Measurements from ENCODE around the gene SLC17A9.

The SLC17A9 gene

GRCh38 chr20:62952373-62952967 lies at the start of gene SLC17A9:
Gene SLC17A9 (plus strand): TSS chr20:62952709. CDS start chr20:62952831, 122 bp downstream.
- DNase-seq = no peak

- DNase-seq = no peak
Measured at GRCh38 chr20:62902926-62903615, 49.4 kb upstream of the SLC17A9 start.

- DNase-seq = no peak
Measured at GRCh38 chr20:62905536-62906117, 46.9 kb upstream of the SLC17A9 start.

GRCh38 chr20:62906209-62906608 lies 46.3 kb upstream of the SLC17A9 start:
- DNase-seq = no peak

- no peak for DNase-seq
Measured at GRCh38 chr20:62906647-62907375, 45.7 kb upstream of the SLC17A9 start.

GRCh38 chr20:62907384-62908317 lies 44.9 kb upstream of the SLC17A9 start:
- no peak for DNase-seq

GRCh38 chr20:62908971-62909791 lies 43.3 kb upstream of the SLC17A9 start:
- no peak for DNase-seq

GRCh38 chr20:62910217-62910766 lies 42.2 kb upstream of the SLC17A9 start:
- no peak for DNase-seq

GRCh38 chr20:62910777-62911497 lies 41.6 kb upstream of the SLC17A9 start:
- no peak for DNase-seq

GRCh38 chr20:62911701-62912280 lies 40.7 kb upstream of the SLC17A9 start:
- DNase-seq = no peak

- no peak for DNase-seq
Measured at GRCh38 chr20:62913043-62913630, 39.4 kb upstream of the SLC17A9 start.

- DNase-seq = no peak
Measured at GRCh38 chr20:62914436-62914835, 38.1 kb upstream of the SLC17A9 start.

GRCh38 chr20:62914970-62915457 lies 37.5 kb upstream of the SLC17A9 start:
- DNase-seq = no peak

- DNase-seq = no peak
Measured at GRCh38 chr20:62916703-62917476, 35.6 kb upstream of the SLC17A9 start.

- no peak for DNase-seq
Measured at GRCh38 chr20:62917720-62918119, 34.8 kb upstream of the SLC17A9 start.

GRCh38 chr20:62918147-62918546 lies 34.4 kb upstream of the SLC17A9 start:
- no peak for DNase-seq

GRCh38 chr20:62918831-62919230 lies 33.7 kb upstream of the SLC17A9 start:
- DNase-seq = no peak

- DNase-seq = no peak
Measured at GRCh38 chr20:62920039-62920645, 32.4 kb upstream of the SLC17A9 start.
